HL-60 (cell line): ENCODE results near the gene RUNX1.
A peak's percentile ranks its signal among the peaks of the same experiment; 100 is the strongest.

Source experiments
- DNase-seq, 2 experiments: peaks; one replicate each; pipeline ENCODE4 v3.0.0-alpha.2; 2010 to 2020; ENCODE audit warnings: low read depth in 1 of 2, low spot score in 1 of 2
- H3K27ac ChIP-seq: fragments of 250-450 bp; sonication (Bioruptor Pico); replicated peaks from 2 replicates; pipeline ENCODE4 v1.5.1; 2020; ENCODE audit warnings: mild to moderate bottlenecking, moderate library complexity
- H3K27me3 ChIP-seq: fragments of 250-450 bp; sonication (Bioruptor Pico); 2 replicates; pipeline ENCODE4 v1.5.1; 2021; ENCODE audit warnings: mild to moderate bottlenecking, moderate library complexity; ENCODE audit not compliant: insufficient read depth, poor library complexity, severe bottlenecking
- H3K4me3 ChIP-seq: replicated peaks from 2 replicates; pipeline ENCODE4 v1.5.1; 2011; ENCODE audit warnings: mild to moderate bottlenecking, control low read depth, low read length; ENCODE audit not compliant: insufficient read depth
- CTCF ChIP-seq: IDR thresholded peaks from one replicate; pipeline ENCODE4 v1.5.1; 2011; ENCODE audit warnings: low read length, control low read depth, inconsistent platforms; ENCODE audit not compliant: insufficient read depth
- GABPA ChIP-seq: IDR thresholded peaks from 2 replicates; pipeline ENCODE4 v1.6.1; 2012; ENCODE audit warnings: low read depth
- POLR2AphosphoS5 ChIP-seq: IDR thresholded peaks from 2 replicates; pipeline ENCODE4 v1.6.1; 2012; ENCODE audit warnings: low read depth
- REST ChIP-seq: IDR thresholded peaks from 2 replicates; pipeline ENCODE4 v1.6.1; 2012; ENCODE audit warnings: low read depth; ENCODE audit not compliant: insufficient replicate concordance
- SPI1 ChIP-seq: IDR thresholded peaks from 2 replicates; pipeline ENCODE4 v1.6.1; 2012; ENCODE audit warnings: low read depth, mild to moderate bottlenecking, borderline replicate concordance

The RUNX1 gene

DNA sequence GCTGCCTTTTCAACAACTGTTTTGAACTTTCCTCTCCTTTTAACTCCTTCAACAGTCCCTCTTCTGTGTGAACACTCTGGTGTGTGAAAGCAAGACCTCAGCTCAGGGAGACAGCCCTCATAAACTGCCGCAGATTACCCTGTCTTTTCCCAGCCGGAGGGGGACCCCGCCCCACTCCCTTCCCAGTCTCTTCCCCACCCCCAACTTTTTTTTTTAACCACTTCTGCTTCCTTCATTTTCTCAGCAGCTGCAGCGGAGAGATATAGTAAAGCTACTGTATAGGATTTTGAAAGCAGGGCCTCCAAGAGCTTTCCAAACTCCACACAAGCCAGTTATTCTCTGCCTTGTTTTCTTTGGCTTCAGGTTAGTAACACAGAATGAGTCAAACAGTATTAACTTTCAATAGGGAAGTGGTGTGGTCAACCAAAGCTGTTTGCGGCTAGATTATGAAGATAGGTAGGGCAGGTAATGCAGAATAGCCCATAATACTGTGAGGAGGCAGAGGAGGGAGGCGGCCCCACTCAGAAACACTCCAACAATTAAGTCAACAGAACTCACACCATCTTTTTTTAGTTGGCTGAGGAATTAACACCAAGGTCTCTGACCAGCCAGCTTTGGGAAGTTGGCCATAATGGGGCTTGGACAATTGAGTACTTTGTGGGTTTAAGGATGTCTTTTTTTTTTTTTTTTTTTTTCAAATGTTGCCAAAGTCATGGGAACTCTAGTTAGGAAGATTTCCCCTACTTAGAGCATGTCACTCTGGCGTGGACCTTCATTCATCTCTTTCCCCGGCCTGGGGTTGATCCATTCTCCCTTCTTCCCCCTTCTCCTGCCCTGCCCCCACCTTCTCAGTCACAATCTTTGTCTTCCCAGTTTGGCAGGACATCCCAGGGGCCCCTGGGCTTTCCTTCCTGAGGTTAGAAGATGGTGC is 203.3 kb downstream of the RUNX1 start:
- TF ChIP-seq REST (no peak), SPI1 (peak; percentile 46; the same call in 1 of the 2 replicates), POLR2AphosphoS5 (0 out of 2 replicates have a peak, but pooled peaks have one; percentile 22)
- DNase-seq = peak in 1 of 2 experiments; percentile 59
- H3K27ac ChIP-seq = no peak overlapping the region

DNA sequence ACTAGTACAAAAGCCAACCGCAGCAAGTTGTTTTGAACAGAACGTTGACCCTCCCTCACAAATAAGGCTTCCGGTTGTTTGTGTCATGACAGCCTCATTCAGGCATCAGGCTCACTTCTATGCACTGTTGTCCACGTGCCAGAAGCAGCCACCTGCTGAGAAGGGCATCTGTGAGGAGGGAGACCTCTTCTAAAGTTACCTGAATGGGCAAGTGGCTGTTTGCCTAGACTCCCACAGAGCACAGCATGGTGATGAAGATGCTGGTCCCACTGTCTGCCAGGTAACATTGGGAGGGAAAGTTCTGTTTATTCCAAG is 204.2 kb downstream of the RUNX1 start:
- H3K27ac ChIP-seq = no peak overlapping the region
- H3K27me3 ChIP-seq = no peaks in the 10 kb centered on the region
- no peak overlapping the region for H3K4me3 ChIP-seq
- TF ChIP-seq SPI1 (no peak), CTCF (no peak), POLR2AphosphoS5 (no peak), REST (no peak), GABPA (no peak)
- no peak for DNase-seq

More for the DNA sequence above, 203.3 kb downstream of the RUNX1 start:
- H3K27me3 ChIP-seq = no peaks in the 10 kb centered on the region
- H3K4me3 ChIP-seq = no peak overlapping the region

- no peak for DNase-seq
- TF ChIP-seq REST (no peak), POLR2AphosphoS5 (no peak; the same call in 1 of the 2 replicates), CTCF (no peak), SPI1 (no peak)
- Histone ChIP-seq H3K27me3 (no peaks in the 10 kb centered on the region), H3K27ac (no peak overlapping the region), H3K4me3 (no peak overlapping the region)
These were observed 204.8 kb downstream of the RUNX1 start for GRCh38 chr21:34844013-34844923.
